ENCODE results near the gene CCDC7.

DNA sequence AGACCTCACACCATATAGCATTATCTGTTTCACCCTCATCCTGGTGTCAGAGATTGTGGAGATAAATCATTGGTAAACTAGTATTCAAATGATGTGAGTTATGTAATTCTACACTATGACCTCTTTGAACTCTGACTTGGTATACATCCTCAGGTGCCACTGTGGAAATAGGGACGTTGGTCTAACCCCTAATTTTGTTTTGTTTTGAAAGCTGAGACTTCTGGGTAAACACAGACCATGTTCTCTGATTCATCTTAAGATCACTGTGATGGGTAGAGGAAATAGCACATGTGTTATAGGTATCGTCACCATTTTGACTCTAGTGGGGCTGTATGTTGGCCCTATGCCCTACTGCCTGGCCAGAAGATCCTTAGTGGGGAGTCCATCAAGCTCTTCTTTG is 241.6 kb downstream of the CCDC7 start:
- TF ChIP-seq, protein P1, sequence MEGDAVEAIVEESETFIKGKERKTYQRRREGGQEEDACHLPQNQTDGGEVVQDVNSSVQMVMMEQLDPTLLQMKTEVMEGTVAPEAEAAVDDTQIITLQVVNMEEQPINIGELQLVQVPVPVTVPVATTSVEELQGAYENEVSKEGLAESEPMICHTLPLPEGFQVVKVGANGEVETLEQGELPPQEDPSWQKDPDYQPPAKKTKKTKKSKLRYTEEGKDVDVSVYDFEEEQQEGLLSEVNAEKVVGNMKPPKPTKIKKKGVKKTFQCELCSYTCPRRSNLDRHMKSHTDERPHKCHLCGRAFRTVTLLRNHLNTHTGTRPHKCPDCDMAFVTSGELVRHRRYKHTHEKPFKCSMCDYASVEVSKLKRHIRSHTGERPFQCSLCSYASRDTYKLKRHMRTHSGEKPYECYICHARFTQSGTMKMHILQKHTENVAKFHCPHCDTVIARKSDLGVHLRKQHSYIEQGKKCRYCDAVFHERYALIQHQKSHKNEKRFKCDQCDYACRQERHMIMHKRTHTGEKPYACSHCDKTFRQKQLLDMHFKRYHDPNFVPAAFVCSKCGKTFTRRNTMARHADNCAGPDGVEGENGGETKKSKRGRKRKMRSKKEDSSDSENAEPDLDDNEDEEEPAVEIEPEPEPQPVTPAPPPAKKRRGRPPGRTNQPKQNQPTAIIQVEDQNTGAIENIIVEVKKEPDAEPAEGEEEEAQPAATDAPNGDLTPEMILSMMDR (conservative IDR thresholded peaks at IDR 0.05; ENCODE audit: low read depth in 2 of 2), result no peak
- TF ChIP-seq, protein P2, sequence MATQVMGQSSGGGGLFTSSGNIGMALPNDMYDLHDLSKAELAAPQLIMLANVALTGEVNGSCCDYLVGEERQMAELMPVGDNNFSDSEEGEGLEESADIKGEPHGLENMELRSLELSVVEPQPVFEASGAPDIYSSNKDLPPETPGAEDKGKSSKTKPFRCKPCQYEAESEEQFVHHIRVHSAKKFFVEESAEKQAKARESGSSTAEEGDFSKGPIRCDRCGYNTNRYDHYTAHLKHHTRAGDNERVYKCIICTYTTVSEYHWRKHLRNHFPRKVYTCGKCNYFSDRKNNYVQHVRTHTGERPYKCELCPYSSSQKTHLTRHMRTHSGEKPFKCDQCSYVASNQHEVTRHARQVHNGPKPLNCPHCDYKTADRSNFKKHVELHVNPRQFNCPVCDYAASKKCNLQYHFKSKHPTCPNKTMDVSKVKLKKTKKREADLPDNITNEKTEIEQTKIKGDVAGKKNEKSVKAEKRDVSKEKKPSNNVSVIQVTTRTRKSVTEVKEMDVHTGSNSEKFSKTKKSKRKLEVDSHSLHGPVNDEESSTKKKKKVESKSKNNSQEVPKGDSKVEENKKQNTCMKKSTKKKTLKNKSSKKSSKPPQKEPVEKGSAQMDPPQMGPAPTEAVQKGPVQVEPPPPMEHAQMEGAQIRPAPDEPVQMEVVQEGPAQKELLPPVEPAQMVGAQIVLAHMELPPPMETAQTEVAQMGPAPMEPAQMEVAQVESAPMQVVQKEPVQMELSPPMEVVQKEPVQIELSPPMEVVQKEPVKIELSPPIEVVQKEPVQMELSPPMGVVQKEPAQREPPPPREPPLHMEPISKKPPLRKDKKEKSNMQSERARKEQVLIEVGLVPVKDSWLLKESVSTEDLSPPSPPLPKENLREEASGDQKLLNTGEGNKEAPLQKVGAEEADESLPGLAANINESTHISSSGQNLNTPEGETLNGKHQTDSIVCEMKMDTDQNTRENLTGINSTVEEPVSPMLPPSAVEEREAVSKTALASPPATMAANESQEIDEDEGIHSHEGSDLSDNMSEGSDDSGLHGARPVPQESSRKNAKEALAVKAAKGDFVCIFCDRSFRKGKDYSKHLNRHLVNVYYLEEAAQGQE (IDR thresholded peaks at IDR 0.05; ENCODE audit: unreplicated experiment), result no peak
- TF ChIP-seq POLR2AphosphoS5 (IDR thresholded peaks at IDR 0.05; ENCODE audit: low read depth) (no peak), JUNB (IDR thresholded peaks at IDR 0.05; ENCODE audit: unreplicated experiment) (no peak), EZH2 (IDR thresholded peaks at IDR 0.05; ENCODE audit: low read depth, unreplicated experiment) (no peak), ZNF331 (CRISPR knock-in tag; IDR thresholded peaks at IDR 0.05; ENCODE audit: low read depth) (no peak), NANOG (IDR thresholded peaks at IDR 0.05; ENCODE audit: borderline replicate concordance) (no peak), EZH2phosphoT487 (IDR thresholded peaks at IDR 0.05; ENCODE audit: unreplicated experiment) (no peak)
- TF ChIP-seq, protein P3, sequence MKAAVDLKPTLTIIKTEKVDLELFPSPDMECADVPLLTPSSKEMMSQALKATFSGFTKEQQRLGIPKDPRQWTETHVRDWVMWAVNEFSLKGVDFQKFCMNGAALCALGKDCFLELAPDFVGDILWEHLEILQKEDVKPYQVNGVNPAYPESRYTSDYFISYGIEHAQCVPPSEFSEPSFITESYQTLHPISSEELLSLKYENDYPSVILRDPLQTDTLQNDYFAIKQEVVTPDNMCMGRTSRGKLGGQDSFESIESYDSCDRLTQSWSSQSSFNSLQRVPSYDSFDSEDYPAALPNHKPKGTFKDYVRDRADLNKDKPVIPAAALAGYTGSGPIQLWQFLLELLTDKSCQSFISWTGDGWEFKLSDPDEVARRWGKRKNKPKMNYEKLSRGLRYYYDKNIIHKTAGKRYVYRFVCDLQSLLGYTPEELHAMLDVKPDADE (IDR thresholded peaks at IDR 0.05), result no peak

Measured in GM23338 (cell line).